ES-I3 (cell line): ENCODE results near the gene KRT14.
"Not testable (repeated sequence)": the region's sequence is repeated elsewhere in the genome, so short reads cannot be mapped to it uniquely, and the experiment has no call there.

Experiments used
- H3K36me3 ChIP-seq: 2 replicates; pipeline ENCODE4 v1.6.1; 2013; ENCODE audit warnings: mild to moderate bottlenecking, low read length, control low read depth, moderate library complexity; ENCODE audit not compliant: insufficient read depth
- H3K4me1 ChIP-seq: 2 replicates; pipeline ENCODE4 v1.6.1; 2013; ENCODE audit warnings: mild to moderate bottlenecking, control low read depth, low read length; ENCODE audit not compliant: insufficient read depth
- H3K9ac ChIP-seq: 2 replicates; pipeline ENCODE4 v1.6.1; 2013; ENCODE audit warnings: low read depth, mild to moderate bottlenecking, low read length, moderate library complexity
- H3K9me3 ChIP-seq: 2 replicates; pipeline ENCODE4 v1.6.1; 2013; ENCODE audit warnings: mild to moderate bottlenecking, low read length, moderate library complexity; ENCODE audit not compliant: control insufficient read depth, insufficient read depth

KRT14 gene

GRCh38 chr17:41618341-41619035 lies 31.8 kb upstream of the KRT14 start:
- no peak overlapping the region for H3K9ac ChIP-seq
- H3K4me1 ChIP-seq = peaks cover 2% of the 10 kb centered on the region; the same call in 1 of the 2 replicates
- no peaks in the 10 kb centered on the region for H3K9me3 ChIP-seq
- H3K36me3 ChIP-seq = no peaks in the 10 kb centered on the region

GRCh38 chr17:41617698-41618097 lies 31.0 kb upstream of the KRT14 start:
- Histone ChIP-seq H3K9ac (no peak overlapping the region), H3K36me3 (no peaks in the 10 kb centered on the region), H3K4me1 (no peaks in the 10 kb centered on the region; the same call in 1 of the 2 replicates), H3K9me3 (no peaks in the 10 kb centered on the region)

- no peak overlapping the region for H3K9ac ChIP-seq
- H3K9me3 ChIP-seq = no peaks in the 10 kb centered on the region
- no peaks in the 10 kb centered on the region; the same call in 1 of the 2 replicates for H3K4me1 ChIP-seq
- H3K36me3 ChIP-seq = no peaks in the 10 kb centered on the region
These were observed 30.4 kb upstream of the KRT14 start for GRCh38 chr17:41617136-41617535.

- H3K9me3 ChIP-seq, H3K4me1 ChIP-seq, H3K9ac ChIP-seq, H3K36me3 ChIP-seq: not testable (repeated sequence)
These were observed 29.8 kb upstream of the KRT14 start for GRCh38 chr17:41616486-41616885.

- H3K4me1 ChIP-seq = no peaks in the 10 kb centered on the region; the same call in 1 of the 2 replicates
- H3K36me3 ChIP-seq = no peaks in the 10 kb centered on the region
- no peak overlapping the region for H3K9ac ChIP-seq
- H3K9me3 ChIP-seq = no peaks in the 10 kb centered on the region
These were observed 28.8 kb upstream of the KRT14 start for GRCh38 chr17:41615454-41615853.

GRCh38 chr17:41614767-41615166 lies 28.1 kb upstream of the KRT14 start:
- not testable (repeated sequence) for H3K9me3 ChIP-seq, H3K9ac ChIP-seq, H3K4me1 ChIP-seq, H3K36me3 ChIP-seq

- Histone ChIP-seq H3K9me3 (no peaks in the 10 kb centered on the region), H3K36me3 (no peaks in the 10 kb centered on the region), H3K9ac (no peak overlapping the region), H3K4me1 (no peaks in the 10 kb centered on the region; the same call in 1 of the 2 replicates)
These were observed 27.4 kb upstream of the KRT14 start for GRCh38 chr17:41614098-41614497.

GRCh38 chr17:41613277-41614082 lies 26.8 kb upstream of the KRT14 start:
- Histone ChIP-seq H3K4me1 (no peaks in the 10 kb centered on the region; the same call in 1 of the 2 replicates), H3K9ac (no peak overlapping the region), H3K36me3 (no peaks in the 10 kb centered on the region), H3K9me3 (no peaks in the 10 kb centered on the region)

GRCh38 chr17:41612376-41613160 lies 25.9 kb upstream of the KRT14 start, which contains the start of gene KRT16:
Gene KRT16 (minus strand): TSS chr17:41612767. CDS start chr17:41612688, 79 bp downstream.
- not testable (repeated sequence) for H3K9me3 ChIP-seq, H3K4me1 ChIP-seq, H3K9ac ChIP-seq

GRCh38 chr17:41610965-41611640 lies 24.4 kb upstream of the KRT14 start:
- Histone ChIP-seq H3K36me3 (no peaks in the 10 kb centered on the region), H3K9ac (no peak overlapping the region), H3K9me3 (no peaks in the 10 kb centered on the region), H3K4me1 (no peaks in the 10 kb centered on the region; the same call in 1 of the 2 replicates)

More at GRCh38 chr17:41612376-41613160, 25.9 kb upstream of the KRT14 start, which contains the start of gene KRT16:
- H3K36me3 ChIP-seq = not testable (repeated sequence)

GRCh38 chr17:41610061-41610517 lies 23.4 kb upstream of the KRT14 start:
- H3K4me1 ChIP-seq, H3K9me3 ChIP-seq, H3K9ac ChIP-seq, H3K36me3 ChIP-seq: not testable (repeated sequence)

GRCh38 chr17:41606930-41607329 lies 20.2 kb upstream of the KRT14 start:
- H3K36me3 ChIP-seq, H3K4me1 ChIP-seq, H3K9me3 ChIP-seq, H3K9ac ChIP-seq: not testable (repeated sequence)

GRCh38 chr17:41602524-41602923 lies 15.8 kb upstream of the KRT14 start:
- Histone ChIP-seq H3K9me3 (no peaks in the 10 kb centered on the region), H3K9ac (no peak overlapping the region), H3K4me1 (no peaks in the 10 kb centered on the region), H3K36me3 (no peaks in the 10 kb centered on the region)

- no peak overlapping the region for H3K9ac ChIP-seq
- H3K4me1 ChIP-seq = no peaks in the 10 kb centered on the region
- H3K9me3 ChIP-seq = no peaks in the 10 kb centered on the region
- H3K36me3 ChIP-seq = no peaks in the 10 kb centered on the region
These were observed 13.6 kb upstream of the KRT14 start for GRCh38 chr17:41600318-41600717.
